K562 (cell line): ENCODE measurements around the gene HSPA4L. TPM values are rescaled to one million over a fixed set of nuclear protein-coding genes. Genes with fewer than 3 reads are reported as not detected.

Experiments
- ATF1 ChIP-seq, 2 experiments: fragments of 450-650 bp in 1 of 2; IDR thresholded peaks; 2 replicates each; pipeline ENCODE4 v1.6.1; 2016; ENCODE audit warnings: missing compliant biosample characterization in 1 of 2, missing genetic modification characterization in 1 of 2
- BHLHE40 ChIP-seq: IDR thresholded peaks from 2 replicates; pipeline ENCODE4 v1.6.1; 2011; ENCODE audit warnings: low read length, improper control_type of control experiment
- C11orf30 ChIP-seq: fragments of 450-650 bp; IDR thresholded peaks from 2 replicates; pipeline ENCODE4 v1.6.1; 2016; ENCODE audit warnings: low read depth, mild to moderate bottlenecking
- CC2D1A ChIP-seq: fragments of 450-650 bp; IDR thresholded peaks from 2 replicates; pipeline ENCODE4 v1.6.1; 2017; ENCODE audit warnings: mild to moderate bottlenecking
- CLOCK ChIP-seq: fragments of 250-450 bp; sonication (Bioruptor Pico); IDR thresholded peaks from 2 replicates; pipeline ENCODE4 v1.4.0; 2020; ENCODE audit warnings: mild to moderate bottlenecking, moderate library complexity, borderline replicate concordance
- CREB3L1 ChIP-seq: fragments of 450-650 bp; IDR thresholded peaks from 2 replicates; pipeline ENCODE4 v1.6.1; 2014; ENCODE audit warnings: low read depth, mild to moderate bottlenecking, moderate library complexity, borderline replicate concordance
- ETV1 ChIP-seq: fragments of 450-650 bp; conservative IDR thresholded peaks from 2 replicates; pipeline ENCODE4 v1.6.1; 2016; ENCODE audit warnings: missing genetic modification characterization, control low read depth, low read depth, missing compliant biosample characterization
- HDAC3 ChIP-seq: fragments of 450-650 bp; IDR thresholded peaks from 2 replicates; pipeline ENCODE4 v1.6.1; 2018; ENCODE audit warnings: borderline replicate concordance, mild to moderate bottlenecking, moderate library complexity; ENCODE audit not compliant: partially characterized antibody
- ILK ChIP-seq: fragments of 450-650 bp; IDR thresholded peaks from 2 replicates; pipeline ENCODE4 v1.6.1; 2016; ENCODE audit warnings: missing genetic modification characterization, low read depth, mild to moderate bottlenecking, missing compliant biosample characterization, moderate library complexity, borderline replicate concordance
- MNT ChIP-seq, 2 experiments: fragments of 450-650 bp; conservative IDR thresholded peaks; 2 replicates each; pipeline ENCODE4 v1.6.1; 2017; ENCODE audit warnings: mild to moderate bottlenecking in 2 of 2, moderate library complexity in 2 of 2
- NCOA4 ChIP-seq: fragments of 450-650 bp; IDR thresholded peaks from 2 replicates; pipeline ENCODE4 v1.6.1; 2018; ENCODE audit warnings: mild to moderate bottlenecking; ENCODE audit not compliant: partially characterized antibody
- PHTF2 ChIP-seq: fragments of 250-450 bp; sonication (Bioruptor Pico); IDR thresholded peaks from 2 replicates; pipeline ENCODE4 v1.5.0; 2021; ENCODE audit warnings: mild to moderate bottlenecking
- PRMT5 ChIP-seq: sonication (generic); formaldehyde crosslinking; IDR thresholded peaks from 2 replicates; pipeline ENCODE4 v1.5.0; 2020; ENCODE audit warnings: missing genetic modification reagents
- SPI1 ChIP-seq: IDR thresholded peaks from 2 replicates; pipeline ENCODE4 v1.6.1; 2011; ENCODE audit warnings: low read depth, low read length, control low read depth, borderline replicate concordance
- TAL1 ChIP-seq: fragments of 450-650 bp; IDR thresholded peaks from 2 replicates; pipeline ENCODE4 v1.6.1; 2016; ENCODE audit warnings: mild to moderate bottlenecking
- VEZF1 ChIP-seq: fragments of 200-800 bp; sonication (Bioruptor generic); IDR thresholded peaks from 2 replicates; pipeline ENCODE4 v1.6.1; 2017; ENCODE audit warnings: missing genetic modification characterization, missing compliant biosample characterization
- ZNF263 ChIP-seq: sonication (generic); formaldehyde crosslinking; IDR thresholded peaks from 2 replicates; pipeline ENCODE4 v1.8.0; 2022; ENCODE audit warnings: mild to moderate bottlenecking, missing genetic modification reagents, borderline replicate concordance
- ZNF740 ChIP-seq, 3 experiments: fragments of 200-800 bp in 1 of 3; sonication (Bioruptor generic) in 1 of 3; sonication (generic) in 1 of 3; formaldehyde crosslinking in 1 of 3; IDR thresholded peaks; 2 replicates each; pipeline versions ENCODE4 v1.6.1 to v1.8.0; 2016 to 2022; ENCODE audit warnings: mild to moderate bottlenecking in 2 of 3, missing compliant biosample characterization in 2 of 3, missing genetic modification characterization in 2 of 3, missing genetic modification reagents in 1 of 3
- polyA plus RNA-seq, 8 experiments: library from polyadenylated mRNA; depleted of rRNA in 4 of 8; stranded (reverse) in 5 of 8; unstranded in 3 of 8; fragments of >200 nt; fragmentation: Nextera tagmentation in 2 of 8; fragmentation: Illumina TruSeq in 1 of 8; extraction: Ambion mirVana in 2 of 8; extraction: Trizol in 1 of 8; gene quantifications; 2 replicates each; pipeline versions ENCODE4 v1.2.1 to v1.2.3, GENCODE V29; 2011 to 2014; ENCODE audit warnings: inconsistent platforms in 1 of 8, missing spikeins in 1 of 8
- total RNA-seq, 7 experiments: library from RNA; depleted of rRNA in 6 of 7; stranded (reverse); fragments of >200 nt in 6 of 7; fragmentation: Illumina TruSeq in 2 of 7; extraction: Trizol in 2 of 7; gene quantifications; 2 replicates each; pipeline versions ENCODE4 v1.2.1 to v1.2.3, GENCODE V29; 2011 to 2021; ENCODE audit warnings: low replicate concordance in 1 of 7

The HSPA4L gene
- total and polyA plus RNA-seq, 9 of the 15 experiments (the other 6 are each of a cell fraction or from before 2014, with no cell fraction given): 12.3 to 37.0 (median 21.7) TPM

- TF ChIP-seq ILK (tag): no peak
- peak; percentile 84 for TF ChIP-seq C11orf30
- peak; percentile 53 to 81 for TF ChIP-seq MNT (conservative IDR thresholded peaks at IDR 0.05)
- TF ChIP-seq ZNF263: no peak
- no peak; the same call in 1 of the 2 replicates for TF ChIP-seq ETV1 (tag)
- TF ChIP-seq CREB3L1: peak; percentile 89; the same call in 1 of the 2 replicates
- no peak for TF ChIP-seq ZNF740 (CRISPR knock-in tag; IDR thresholded peaks at IDR 0.05)
- no peak for TF ChIP-seq ZNF740 (tag; IDR thresholded peaks at IDR 0.05)
- no peak for TF ChIP-seq HDAC3
- TF ChIP-seq ATF1 (CRISPR knock-in tag; IDR thresholded peaks at IDR 0.05): peak; percentile 41; the same call in 1 of the 2 replicates
- peak; percentile 96 for TF ChIP-seq ATF1 (tag; IDR thresholded peaks at IDR 0.05)
- no peak for TF ChIP-seq CLOCK
- TF ChIP-seq TAL1: no peak
- TF ChIP-seq PHTF2 (CRISPR knock-in tag): no peak
- TF ChIP-seq BHLHE40: no peak
- TF ChIP-seq CC2D1A: peak; percentile 68
- no peak for TF ChIP-seq PRMT5 (CRISPR knock-in tag)
- no peak for TF ChIP-seq SPI1
- no peak for TF ChIP-seq NCOA4
- no peak; the same call in 1 of the 2 replicates for TF ChIP-seq VEZF1 (CRISPR knock-in tag)
These were observed 98.8 kb downstream of the HSPA4L start, which contains the start of gene PLK4 (continued) for GRCh38 chr4:127880763-127881562.
